Activated CD8-positive, alpha-beta memory T cell treated with anti-CD3 and anti-CD28 coated beads for 1 hour (primary cell): ENCODE measurements around the gene EXTL1.

Source experiments
- DNase-seq, 2 donors: peaks; one replicate each; pipeline ENCODE4 v3.0.0-alpha.2; 2020; ENCODE audit warnings: low read depth in 1 of 2; ENCODE audit errors: extremely low read depth in 1 of 2

Gene EXTL1

DNA sequence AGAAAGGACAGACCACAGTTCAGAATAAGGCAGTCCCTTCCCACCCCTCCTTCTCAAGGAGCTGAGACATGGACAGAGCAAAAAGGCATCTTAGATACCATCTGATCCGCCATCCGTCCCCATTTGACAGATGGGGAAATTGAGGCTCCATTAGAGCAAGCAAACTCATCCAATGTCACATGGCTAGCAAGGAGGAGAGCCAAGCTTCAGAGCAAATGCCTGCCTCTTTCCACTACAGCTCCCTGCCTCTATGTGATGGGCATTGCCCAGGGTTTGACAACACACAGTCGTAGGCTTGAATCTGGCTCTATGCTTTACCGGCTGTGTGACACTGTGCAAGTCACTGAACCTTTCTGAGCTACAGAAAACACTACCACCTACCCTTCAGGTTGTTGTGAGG, 20.4 kb downstream of the EXTL1 start:
- DNase-seq = no peak

DNA sequence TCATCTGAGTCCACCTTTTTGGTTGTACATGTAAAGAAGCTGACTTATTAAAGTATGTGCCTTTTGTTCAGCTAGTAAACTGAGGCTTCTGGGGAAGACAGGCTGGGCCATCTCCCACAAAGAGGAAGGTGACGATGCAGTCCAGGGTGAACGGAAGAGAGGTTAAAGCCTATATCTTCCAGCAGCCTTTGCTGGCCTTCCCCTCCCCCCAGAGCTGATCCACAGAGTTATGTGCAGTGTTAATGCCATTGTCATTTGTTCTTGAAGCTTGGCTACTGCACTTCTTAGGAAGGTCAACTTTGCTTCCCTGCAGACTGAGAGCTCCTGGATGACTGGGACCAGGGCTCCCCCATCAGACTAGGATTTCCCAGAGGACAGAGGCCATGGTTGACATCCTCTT, 22.2 kb downstream of the EXTL1 start:
- DNase-seq = no peak

DNA sequence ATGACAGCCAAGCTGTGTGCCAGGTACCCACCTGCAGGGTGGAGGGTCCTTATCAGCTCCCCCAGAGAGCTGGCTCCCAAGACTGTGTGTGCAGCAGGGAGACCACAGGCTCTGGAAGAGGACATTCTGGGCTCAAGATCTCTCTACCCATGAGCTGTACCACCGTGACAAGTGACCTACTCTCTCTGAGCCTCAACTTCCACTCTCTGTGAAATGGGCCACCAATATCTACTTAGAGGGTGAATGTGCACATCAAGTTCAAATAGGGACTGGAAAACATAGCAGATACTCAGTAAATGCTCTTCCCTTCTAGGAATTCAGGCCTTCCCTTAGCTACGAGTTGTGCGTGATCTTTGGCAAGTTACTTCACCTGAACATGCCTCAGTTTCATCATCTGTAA, 22.8 kb downstream of the EXTL1 start:
- DNase-seq = no peak

DNA sequence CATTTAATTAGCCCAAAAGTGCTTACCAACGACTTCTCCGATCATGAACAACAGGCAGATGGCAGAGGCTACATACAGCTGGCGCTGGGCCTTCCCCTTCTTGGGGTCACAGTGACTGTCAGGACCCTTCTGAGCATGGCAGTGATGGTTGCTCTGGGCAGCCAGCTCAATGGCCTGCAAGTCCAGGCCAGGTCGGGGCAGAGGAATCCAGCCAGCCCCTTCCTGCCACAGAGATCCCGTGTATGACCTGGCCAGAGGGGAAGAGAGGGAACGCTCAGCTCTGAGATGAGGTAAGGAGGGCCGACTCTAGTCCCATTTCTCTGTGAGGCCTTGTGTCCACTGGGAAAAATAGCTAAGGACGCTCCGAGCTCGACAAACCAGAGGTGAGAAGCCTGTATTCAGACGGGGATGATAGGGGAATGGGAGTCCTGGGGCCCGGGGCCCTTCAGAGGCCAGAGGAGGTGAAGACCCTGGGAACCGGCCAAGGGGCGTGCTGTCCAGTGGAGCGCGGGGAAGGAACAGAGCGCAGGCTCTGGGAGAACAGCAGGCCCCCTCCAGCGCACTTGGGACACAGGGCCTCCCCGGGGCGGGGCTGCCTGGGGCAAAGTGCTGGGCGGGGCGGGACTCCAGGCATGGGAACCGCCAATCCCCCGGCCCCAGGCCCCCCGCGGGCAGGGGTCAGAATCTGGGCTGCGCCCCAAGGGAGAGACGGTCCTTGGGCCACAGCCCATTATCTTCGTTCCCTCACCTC, 23.6 kb downstream of the EXTL1 start:
- no peak for DNase-seq

DNA sequence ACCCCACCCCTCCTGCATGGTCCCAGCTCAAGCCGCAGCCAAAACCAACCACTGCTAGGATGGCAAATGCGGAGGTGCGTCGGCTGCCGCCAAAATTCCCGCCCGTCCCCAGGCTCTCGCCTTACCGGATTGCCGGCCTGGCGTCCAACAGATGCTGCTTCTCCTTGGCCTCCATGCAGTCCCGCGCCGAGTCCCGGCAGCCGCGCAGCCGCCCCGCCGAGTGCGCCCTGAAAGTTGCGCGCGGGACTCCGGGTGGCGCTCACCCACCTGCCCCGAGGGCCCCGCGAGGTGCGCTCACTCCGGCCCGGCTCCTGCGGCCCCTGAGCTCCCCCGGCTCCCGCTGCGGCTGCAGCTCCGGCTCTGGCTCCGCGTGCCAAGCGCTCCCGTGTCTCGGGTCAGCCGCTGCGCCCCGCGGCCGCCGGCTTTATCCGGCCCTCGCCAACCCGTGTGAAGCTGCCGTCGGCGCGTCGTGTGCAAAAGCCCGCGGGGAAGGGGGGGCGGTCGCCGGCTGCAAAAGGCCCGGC, 24.2 kb downstream of the EXTL1 start, which contains the start of gene SLC30A2:
TSS of gene SLC30A2 (minus strand) at position 397 of the 524 bp plus-strand sequence. CDS start at position 175, 222 bp downstream.
- DNase-seq = no peak

DNA sequence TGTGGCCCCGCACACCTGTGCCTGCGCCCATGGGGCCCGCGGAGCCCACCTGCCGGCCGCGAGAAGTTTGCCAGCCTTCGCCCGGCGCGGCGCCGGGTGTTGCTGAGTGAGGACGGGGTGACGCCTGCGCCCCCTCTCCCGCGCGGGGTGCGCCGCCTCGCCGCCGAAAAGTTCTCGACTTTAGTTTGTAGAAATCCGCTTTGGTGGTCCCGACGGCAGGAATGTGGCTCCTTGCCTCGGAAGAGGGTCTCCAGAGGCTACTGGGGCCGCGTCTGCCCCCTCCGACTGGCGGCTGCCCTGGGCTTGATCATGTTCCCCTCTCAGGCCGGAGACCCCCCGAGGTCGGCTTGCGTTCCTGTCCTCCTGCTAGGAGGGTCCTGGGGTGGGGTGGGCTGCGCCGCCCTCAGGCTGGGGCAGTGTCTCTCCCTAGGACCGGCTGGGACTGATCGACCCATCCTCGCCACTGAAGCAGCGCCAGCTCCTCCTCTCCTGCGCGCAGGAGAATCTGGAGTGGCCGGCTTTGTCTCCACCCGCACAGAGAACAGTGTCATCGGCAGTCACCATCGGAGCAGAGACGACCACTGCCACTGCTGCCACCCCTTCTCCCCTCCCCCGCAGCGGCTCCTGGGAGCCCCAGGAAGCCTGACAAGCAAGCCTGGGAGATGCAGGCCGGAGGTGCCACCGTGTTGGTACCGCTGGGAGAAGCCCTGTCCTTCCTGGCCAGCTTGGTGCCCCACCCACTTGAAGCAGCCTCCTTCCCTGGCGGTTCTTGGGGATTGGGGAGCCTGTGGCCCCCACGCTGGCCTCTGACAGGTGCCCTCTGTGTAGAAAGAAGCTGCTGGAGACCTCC, 24.9 kb downstream of the EXTL1 start:
- no peak for DNase-seq

DNA sequence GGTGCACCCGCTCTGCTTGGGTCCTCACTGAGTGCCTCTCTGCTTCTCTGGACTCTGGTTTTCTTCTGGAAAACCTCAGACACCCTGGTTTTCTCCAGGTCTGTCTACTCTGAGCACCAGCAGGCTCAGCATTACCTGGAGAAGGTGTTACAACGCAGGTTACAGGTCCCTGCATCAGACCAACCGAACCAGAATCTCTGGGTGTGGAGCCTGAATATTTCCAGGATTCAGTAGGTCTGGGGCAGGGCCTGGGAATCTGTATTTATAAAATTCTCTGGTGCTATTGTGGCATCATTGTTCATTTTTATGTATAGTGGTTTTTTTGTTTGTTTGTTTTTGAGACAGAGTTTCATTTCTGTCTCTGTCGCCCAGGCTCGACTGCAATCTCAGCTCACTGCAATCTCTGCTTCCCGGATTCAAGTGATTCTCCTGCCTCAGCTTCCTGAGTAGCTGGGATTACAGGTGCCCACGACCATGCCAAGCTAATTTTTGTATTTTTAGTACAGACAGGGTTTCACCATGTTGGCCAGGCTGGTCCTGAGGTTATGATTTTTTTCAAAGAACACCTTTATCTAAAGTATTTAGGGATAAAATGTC, 25.8 kb downstream of the EXTL1 start:
- no peak for DNase-seq

DNA sequence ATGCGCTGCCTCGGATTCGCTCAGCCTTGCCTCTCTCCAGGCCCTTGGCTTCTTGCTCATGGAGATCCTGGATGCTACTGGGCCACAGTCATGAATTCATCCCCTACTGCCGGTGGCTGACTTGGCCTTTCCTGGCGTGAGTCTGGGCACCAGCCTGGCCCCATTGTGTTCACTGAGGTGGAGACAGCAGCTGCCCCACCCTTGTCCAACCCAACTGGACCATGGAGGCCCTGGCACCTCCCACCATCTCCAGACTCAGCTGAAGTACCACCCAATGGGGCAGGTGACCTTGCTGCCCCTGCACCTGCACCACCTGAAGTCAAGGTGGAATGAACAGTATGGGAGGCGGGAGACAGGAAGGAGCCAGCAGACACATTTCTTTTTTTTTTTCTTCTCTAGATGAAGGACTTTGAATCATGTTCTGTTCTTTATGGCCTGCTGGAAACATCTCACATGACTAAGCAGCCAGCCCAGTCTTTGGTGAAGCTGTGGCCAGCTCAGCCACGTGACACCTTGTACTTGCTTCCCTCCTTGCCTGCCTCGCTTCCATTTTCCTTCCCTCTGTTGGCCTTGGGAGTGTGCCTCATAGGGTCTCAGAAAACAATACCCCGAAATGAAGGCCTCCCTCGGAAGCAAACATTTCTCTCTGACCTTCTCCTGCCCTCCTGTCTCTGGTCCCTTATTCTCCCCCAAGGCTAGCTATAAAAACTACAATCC, 28.1 kb downstream of the EXTL1 start:
- no peak for DNase-seq

DNA sequence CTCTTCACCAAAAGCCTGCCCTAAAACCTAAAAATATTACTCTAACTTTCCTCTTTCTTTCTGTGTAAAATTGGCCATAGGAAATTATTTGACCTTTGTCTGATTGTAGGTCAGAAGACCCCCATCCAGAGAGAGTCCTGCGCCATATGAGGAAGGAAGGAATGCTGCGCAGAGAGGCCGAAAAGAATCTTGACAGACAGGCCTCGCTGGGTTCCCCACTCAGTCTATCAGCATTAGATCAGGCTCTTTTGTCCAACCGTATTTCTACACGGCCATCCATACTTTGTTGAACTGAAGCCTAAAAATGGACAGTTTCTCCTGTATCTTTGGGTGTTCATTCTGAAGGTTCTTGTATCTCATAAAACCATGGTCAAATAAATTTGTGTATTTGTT, 28.7 kb downstream of the EXTL1 start:
- no peak for DNase-seq

DNA sequence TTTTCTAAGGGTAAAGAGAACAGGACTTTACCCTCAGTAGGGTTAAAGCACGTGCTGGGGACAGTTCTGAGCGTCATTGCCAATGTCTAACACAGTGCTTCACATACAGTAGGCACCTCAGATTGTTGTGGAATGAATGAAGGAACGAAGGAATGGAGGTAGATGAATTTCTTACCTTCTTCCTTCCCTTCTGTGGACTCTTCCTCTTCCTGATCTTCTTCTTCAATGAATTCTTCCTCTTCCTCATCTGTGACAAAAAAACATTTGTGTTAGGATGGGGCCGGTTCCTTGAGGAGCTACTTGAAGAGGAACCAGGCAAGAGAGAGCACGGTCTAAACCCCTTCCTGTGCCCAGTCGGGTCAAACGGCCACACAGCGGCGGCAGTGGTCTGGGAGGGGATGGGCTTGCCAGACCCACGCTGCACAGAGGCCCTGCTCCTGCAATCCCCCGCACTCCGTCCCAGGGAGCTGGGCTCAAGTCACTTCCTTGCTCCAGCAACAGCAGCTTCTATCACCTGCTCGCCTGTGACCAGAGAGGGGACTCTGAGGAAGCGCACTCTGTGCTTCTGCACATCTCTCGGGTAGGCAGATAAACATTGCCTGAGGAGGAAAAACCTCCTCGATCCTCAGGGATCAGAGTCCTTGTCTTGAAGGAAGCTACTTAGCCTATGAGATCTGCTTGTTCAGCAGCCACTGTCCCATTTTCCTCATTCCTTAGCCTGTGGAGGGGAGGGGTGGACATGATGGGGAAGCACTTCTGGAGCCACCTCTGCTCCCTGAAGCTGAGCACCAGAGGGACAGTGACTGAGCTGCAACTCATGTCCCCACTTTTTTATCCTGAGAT, 32.4 kb downstream of the EXTL1 start:
- DNase-seq = no peak

DNA sequence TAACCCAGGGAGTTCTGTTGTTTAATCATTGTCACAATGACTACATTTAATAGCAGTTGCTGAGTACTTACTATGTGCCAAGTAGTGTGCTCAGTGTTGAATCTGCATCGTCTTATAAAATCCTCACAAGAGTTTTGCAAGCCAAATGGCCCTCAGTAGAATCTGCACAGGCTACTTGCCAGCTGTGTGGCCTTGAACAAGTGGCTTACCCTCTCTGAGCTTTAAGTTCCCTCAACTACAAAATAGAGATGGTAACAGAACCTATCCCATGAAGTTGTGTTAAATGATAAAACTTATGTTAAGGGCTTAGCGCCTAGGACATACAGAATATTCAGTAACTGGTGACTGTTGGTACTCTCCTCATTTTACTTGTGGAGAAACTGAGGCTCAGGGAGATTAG, 33.5 kb downstream of the EXTL1 start:
- DNase-seq = no peak

DNA sequence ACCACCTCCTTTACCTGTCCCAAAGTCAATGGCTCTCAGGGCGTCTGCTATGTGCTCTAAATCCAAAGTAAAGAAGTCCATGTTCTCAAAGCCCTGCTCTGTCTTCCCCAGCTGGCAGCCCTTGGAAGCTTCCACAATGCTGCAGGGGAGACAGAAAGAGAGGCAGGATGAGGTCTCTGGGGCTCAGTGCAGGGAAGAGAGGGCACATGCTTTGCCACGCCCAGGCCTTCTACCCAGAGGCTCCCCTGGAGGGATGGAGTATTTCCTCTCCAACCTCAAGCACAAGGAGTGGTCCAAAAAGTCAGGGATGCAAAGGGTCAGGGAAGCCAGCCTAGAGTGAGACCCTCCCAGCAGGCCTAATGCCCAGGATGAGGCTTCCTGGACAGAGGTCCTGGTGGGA, 35.6 kb downstream of the EXTL1 start:
- no peak for DNase-seq

DNA sequence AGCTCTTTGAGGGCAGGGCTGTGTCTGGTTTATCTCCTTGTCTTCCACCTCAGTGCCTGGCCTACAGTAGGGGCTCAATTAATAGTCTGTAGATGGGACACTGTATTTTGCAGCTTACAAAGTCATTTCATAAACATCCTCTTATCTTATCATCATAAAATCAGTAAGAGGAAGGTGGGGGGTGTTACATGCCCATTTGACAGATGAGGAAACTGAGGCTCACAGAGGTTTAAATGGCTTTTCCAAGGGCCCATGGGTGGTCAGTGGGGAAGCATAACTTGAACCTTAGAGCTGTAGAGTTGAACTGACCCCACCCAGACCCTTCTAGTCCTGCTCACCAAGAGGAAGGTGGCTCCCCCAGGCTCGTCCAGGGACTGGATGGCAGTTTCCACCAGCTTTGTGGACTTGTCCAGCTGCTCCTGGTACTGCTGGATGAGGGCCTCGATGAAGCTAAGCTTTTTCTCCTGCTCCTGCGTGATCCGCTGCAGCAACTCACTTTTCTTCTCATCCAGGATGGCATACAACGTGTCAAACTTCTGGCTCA, 36.5 kb downstream of the EXTL1 start:
- no peak for DNase-seq

DNA sequence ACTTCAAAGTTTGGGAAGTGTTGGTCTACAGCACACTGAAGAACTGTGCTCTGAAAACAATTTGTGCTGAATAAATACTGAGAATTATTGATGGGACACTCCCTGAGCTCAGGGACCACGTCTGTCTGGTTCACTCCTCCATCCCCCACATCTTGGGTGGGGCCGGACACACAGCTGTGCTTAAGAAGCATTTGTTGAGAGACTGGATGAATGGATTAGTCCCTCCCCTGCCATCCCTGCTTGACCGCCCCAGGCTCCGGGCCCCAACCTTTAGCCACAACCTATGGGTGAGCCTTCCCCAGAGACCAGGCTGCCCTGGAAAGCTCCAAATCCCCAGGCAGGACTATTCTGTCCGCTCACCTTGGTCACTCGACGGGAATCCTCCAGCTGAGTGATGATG, 38.3 kb downstream of the EXTL1 start:
- no peak for DNase-seq

DNA sequence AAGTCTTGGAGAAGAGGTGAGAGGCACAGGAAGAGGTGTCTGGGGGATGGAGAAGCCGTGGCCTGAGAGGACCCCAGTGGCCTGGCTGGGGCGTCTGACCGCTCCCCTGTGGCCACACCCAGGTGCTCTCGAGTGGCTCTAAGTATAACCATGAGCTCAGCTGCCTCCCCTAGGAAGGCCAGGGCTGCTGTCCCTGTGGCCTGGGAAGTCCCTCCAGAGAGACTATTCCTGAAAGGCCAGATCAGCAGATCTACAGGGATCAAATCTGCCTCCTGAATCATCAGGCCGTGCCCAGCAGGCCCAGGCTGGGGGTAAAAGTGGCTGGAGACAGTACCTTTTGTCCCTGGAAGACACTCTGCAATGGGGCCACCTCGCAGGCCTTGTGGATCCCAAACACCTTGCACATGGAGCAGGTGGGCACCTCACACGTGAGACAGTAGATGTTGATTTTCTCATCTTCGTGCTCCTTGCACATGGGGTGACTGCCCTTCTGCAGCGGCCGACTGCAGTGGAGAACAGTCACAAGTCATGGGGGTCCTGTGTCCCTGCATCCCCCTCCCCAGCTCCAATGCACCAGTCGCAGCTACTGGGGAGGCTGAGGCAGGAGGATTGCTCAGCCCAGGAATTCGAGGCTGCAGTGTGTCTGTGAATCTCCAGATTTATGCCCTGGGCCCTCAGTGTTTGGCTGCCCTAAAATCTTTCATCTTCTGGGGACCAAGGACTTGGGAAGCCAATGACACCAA, 39.4 kb downstream of the EXTL1 start:
- no peak for DNase-seq

DNA sequence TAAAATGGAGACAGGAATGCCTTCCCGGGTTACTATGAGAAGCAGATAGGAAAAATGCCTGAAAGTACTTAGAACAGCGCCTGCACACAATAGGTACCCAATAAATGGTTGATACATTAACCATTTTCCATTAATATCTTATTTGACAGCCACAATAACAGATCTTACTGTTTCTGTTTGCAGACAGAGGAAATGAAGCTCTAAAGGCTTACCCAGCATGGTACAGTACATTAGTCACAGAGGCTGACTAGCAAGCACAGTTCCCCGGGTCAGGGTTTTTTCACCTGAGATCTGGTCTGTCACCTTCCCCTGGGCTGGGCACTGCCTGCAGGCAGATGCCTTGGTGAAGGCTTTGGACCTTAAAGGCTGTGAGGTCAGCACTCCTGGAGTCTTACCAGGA, 43.0 kb downstream of the EXTL1 start:
- no peak for DNase-seq

DNA sequence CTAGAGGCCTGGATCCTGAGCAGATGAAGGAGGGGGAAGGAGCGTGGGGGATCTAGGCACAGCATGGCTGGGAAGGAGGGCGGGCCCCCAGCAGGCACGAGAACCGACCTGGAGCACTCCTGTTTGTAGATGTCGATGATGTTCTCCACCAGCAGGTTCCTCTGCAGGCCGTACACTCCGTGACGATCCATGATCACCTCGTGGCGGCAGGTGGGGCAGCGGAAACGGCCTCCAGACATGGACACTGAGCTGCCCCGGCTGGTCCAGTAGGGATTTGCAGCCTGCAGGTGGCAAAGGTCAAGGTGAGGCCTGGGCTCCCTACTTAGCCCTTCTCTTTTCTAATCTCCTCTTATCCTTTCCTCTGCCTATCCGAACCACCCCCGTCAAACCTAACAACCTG, 44.6 kb downstream of the EXTL1 start:
- DNase-seq = no peak

DNA sequence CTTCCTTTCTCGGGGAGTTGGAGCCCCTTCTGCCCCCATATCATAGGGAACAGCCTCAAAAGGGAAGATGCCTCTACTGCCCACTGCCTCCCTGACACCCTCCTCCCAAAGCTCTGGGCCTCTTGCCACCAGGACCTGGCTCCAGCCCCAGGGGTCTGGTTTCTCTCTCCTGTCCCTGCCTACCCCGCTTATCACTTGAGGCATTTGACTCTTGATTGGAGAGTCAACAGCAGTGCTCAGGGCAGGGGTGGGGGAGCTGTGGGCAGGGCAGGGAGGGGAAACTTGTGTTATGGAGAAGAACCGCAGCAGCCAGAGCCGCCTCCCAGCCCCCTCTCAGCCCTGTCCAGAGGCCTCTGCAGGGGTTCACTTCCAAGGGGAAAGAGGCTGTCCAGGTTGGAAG, 45.3 kb downstream of the EXTL1 start:
- no peak for DNase-seq

DNA sequence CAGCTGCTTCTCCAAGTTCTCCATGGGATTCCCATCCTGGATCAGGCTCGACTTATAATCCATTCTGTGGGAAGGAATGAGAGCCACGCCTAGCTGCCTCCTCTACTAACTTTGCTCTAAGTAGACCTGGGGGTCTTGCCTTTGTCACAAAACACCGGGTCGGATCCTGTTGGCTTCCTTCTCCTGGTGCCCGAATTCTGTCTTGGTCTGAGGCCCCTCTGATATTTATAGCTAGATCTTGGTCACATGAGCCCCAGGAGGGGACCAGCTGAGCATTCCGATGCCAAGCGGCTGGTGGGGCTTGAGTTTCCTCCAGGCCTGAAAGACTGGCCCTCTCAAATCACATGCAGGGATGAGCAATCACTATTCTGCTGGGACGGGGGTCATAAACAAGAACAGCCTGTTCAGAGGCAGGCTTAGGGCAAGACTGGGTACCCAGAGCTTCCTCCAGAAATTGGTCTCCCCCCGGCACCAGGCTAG, 45.9 kb downstream of the EXTL1 start, which contains the start of gene TRIM63:
TSS of gene TRIM63 (minus strand) at position 199 of the 480 bp plus-strand sequence. CDS start at position 63, 136 bp downstream.
- no peak for DNase-seq
